K562 (cell line): ENCODE data around the gene RXFP3. TPM values are rescaled to one million over a fixed set of nuclear protein-coding genes. Genes with fewer than 3 reads are reported as not detected.

Experiments
- ATAC-seq: fragments of 200-7000 bp; cut with Tn5 transposase; 3 replicates; pipeline ENCODE4 v1.9.1; 2020; ENCODE audit warnings: moderate library complexity
- BruUV-seq: library from RNA; stranded (reverse); fragments of 400-500 nt; replicated peaks from 2 replicates; lab custom pipeline; 2021; lab: Mats Ljungman, UMichigan
- CTCF ChIA-PET: fragments of 300-600 bp; formaldehyde crosslinking; extraction: SDS; loops from one replicate; lab custom pipeline; 2021; ENCODE audit warnings: low intra/inter-chr PET ratio; lab: Yijun Ruan, JAX
- POLR2A ChIA-PET: fragments of 300-600, 350-650 bp; sonication (Branson Sonifier 250); formaldehyde crosslinking; extraction: SDS; loops from one replicate; lab custom pipeline; 2021; ENCODE audit warnings: antibody characterized with exemption, inconsistent platforms; lab: Yijun Ruan, JAX
- DNase-seq, 4 experiments: peaks; one replicate each; pipeline versions ENCODE4 v3.0.0 to v3.0.0-alpha.2; 2011 to 2018; ENCODE audit warnings: low spot score in 3 of 4, mixed read lengths in 3 of 4; ENCODE audit errors: extremely low read depth in 1 of 4
- FAIRE-seq: peaks from 2 replicates; lab custom pipeline; 2011; peaks lifted over from hg19 to GRCh38; lab: Jason Lieb, UNC
- H2AFZ ChIP-seq: 2 replicates; pipeline ENCODE4 v1.6.0; 2011; ENCODE audit warnings: low read depth, low read length, control low read depth, inconsistent platforms
- H3K27ac ChIP-seq: fragments of 200-600 bp; 3 replicates; pipeline ENCODE4 v1.8.0; 2011; ENCODE audit warnings: low read depth, mild to moderate bottlenecking, control low read depth, inconsistent platforms, low read length, moderate library complexity, mixed read lengths; ENCODE audit errors: extremely low read depth
- H3K27me3 ChIP-seq, 2 experiments: fragments of 300-600 bp in 1 of 2; 2 replicates in 1 of 2; 3 replicates in 1 of 2; pipeline versions ENCODE4 v1.6.0 to v1.8.0; 2011; ENCODE audit warnings: inconsistent platforms in 2 of 2, low read length in 2 of 2, mild to moderate bottlenecking in 1 of 2, mixed read lengths in 1 of 2, moderate library complexity in 1 of 2; ENCODE audit not compliant: control insufficient read depth in 2 of 2, insufficient read depth in 2 of 2
- H3K36me3 ChIP-seq: fragments of 300-600 bp; 3 replicates; pipeline ENCODE4 v1.8.0; 2011; ENCODE audit warnings: mild to moderate bottlenecking, low read length, inconsistent platforms; ENCODE audit not compliant: control insufficient read depth, insufficient read depth
- H3K4me1 ChIP-seq, 2 experiments: fragments of 200-600 bp in 1 of 2; replicated peaks in 1 of 2; 2 replicates in 1 of 2; 3 replicates in 1 of 2; pipeline versions ENCODE4 v1.5.1 to v1.8.0; 2011; ENCODE audit warnings: inconsistent platforms in 2 of 2, low read length in 2 of 2, mild to moderate bottlenecking in 1 of 2, mixed read lengths in 1 of 2, moderate library complexity in 1 of 2; ENCODE audit not compliant: control insufficient read depth in 2 of 2, insufficient read depth in 2 of 2
- H3K4me2 ChIP-seq: 2 replicates; pipeline ENCODE4 v1.6.1; 2011; ENCODE audit warnings: low read length, control low read depth, inconsistent platforms, mixed read lengths; ENCODE audit not compliant: insufficient read depth
- H3K4me3 ChIP-seq: fragments of 200-600 bp; sonication (generic), shearing (Covaris generic); 2 replicates; pipeline ENCODE4 v1.5.1; 2016; ENCODE audit warnings: control low read depth, inconsistent platforms
- H3K79me2 ChIP-seq: fragments of 200-600 bp; 3 replicates; pipeline ENCODE4 v1.8.0; 2011; ENCODE audit warnings: low read length, inconsistent platforms; ENCODE audit not compliant: control insufficient read depth, insufficient read depth
- H3K9ac ChIP-seq, 2 experiments: 2 replicates each; pipeline versions ENCODE4 v1.6.0 to v1.6.1; 2011; ENCODE audit warnings: low read depth in 2 of 2, low read length in 2 of 2, control low read depth in 1 of 2, inconsistent platforms in 1 of 2, mild to moderate bottlenecking in 1 of 2, mixed read lengths in 1 of 2; ENCODE audit not compliant: insufficient read depth in 1 of 2
- H3K9me1 ChIP-seq: one replicate; pipeline ENCODE4 v1.6.0; 2011; ENCODE audit warnings: inconsistent platforms, mild to moderate bottlenecking, low read length, moderate library complexity; ENCODE audit not compliant: control insufficient read depth, insufficient read depth
- H3K9me3 ChIP-seq: replicated peaks from 2 replicates; pipeline ENCODE4 v1.5.1; 2011; ENCODE audit warnings: low read depth, low read length, inconsistent platforms; ENCODE audit not compliant: control insufficient read depth, insufficient read depth
- H4K20me1 ChIP-seq: replicated peaks from 2 replicates; pipeline ENCODE4 v1.6.1; 2011; ENCODE audit warnings: low read length, inconsistent platforms, mixed read lengths; ENCODE audit not compliant: control insufficient read depth, insufficient read depth
- CHD4 ChIP-seq: fragments of 200-600 bp; sonication (generic); IDR thresholded peaks from 3 replicates; pipeline ENCODE4 v1.6.1; 2012; ENCODE audit warnings: low read depth, mild to moderate bottlenecking, mixed read lengths, low read length, inconsistent platforms; ENCODE audit not compliant: insufficient read depth, insufficient replicate concordance, poor library complexity, severe bottlenecking
- EP400 ChIP-seq: fragments of 450-650 bp; IDR thresholded peaks from 2 replicates; pipeline ENCODE4 v1.6.1; 2017; ENCODE audit warnings: antibody characterized with exemption, mild to moderate bottlenecking, moderate library complexity
- HDAC6 ChIP-seq: IDR thresholded peaks from 2 replicates; pipeline ENCODE4 v1.6.1; 2012; ENCODE audit warnings: low read depth, mild to moderate bottlenecking, control low read depth, inconsistent platforms, low read length, moderate library complexity
- POLR2AphosphoS2 ChIP-seq: IDR thresholded peaks from 2 replicates; pipeline ENCODE4 v1.6.1; 2012; ENCODE audit warnings: low read length, improper control_type of control experiment
- TAF7 ChIP-seq: fragments of 450-650 bp; IDR thresholded peaks from 2 replicates; pipeline ENCODE4 v1.6.1; 2016; ENCODE audit warnings: missing genetic modification characterization, missing compliant biosample characterization
- TSC22D4 ChIP-seq: fragments of 450-650 bp; IDR thresholded peaks from 2 replicates; pipeline ENCODE4 v1.6.1; 2016; ENCODE audit warnings: missing genetic modification characterization, missing biosample characterization, control low read depth
- WGBS: fragments of 100-300 bp; shearing (Covaris generic); methylation state at CpG from one replicate; pipeline ENCODE4 v1.1.6; 2016; ENCODE audit warnings: low coverage, mixed read lengths; ENCODE audit not compliant: insufficient coverage; ENCODE audit errors: missing lambda C conversion rate; 5-methylcytosine and 5-hydroxymethylcytosine counted together
- in situ Hi-C: fragments of 300-500 bp; cut with MboI; formaldehyde crosslinking; loops from 4 replicates; pipeline ENCODE4 v1.15.0; 2018; ENCODE audit warnings: inconsistent platforms, mixed read lengths
- intact Hi-C: fragments of 100-400 bp; cut with micrococcal nuclease; formaldehyde crosslinking; loops from 2 replicates; pipeline ENCODE4 v1.14.2; 2022
- polyA plus RNA-seq, 8 experiments: library from polyadenylated mRNA; depleted of rRNA in 4 of 8; stranded (reverse) in 5 of 8; unstranded in 3 of 8; fragments of >200 nt; fragmentation: Nextera tagmentation in 2 of 8; fragmentation: Illumina TruSeq in 1 of 8; extraction: Ambion mirVana in 2 of 8; extraction: Trizol in 1 of 8; gene quantifications; 2 replicates each; pipeline versions ENCODE4 v1.2.1 to v1.2.3, GENCODE V29; 2011 to 2014; ENCODE audit warnings: inconsistent platforms in 1 of 8, missing spikeins in 1 of 8
- total RNA-seq, 7 experiments: library from RNA; depleted of rRNA in 6 of 7; stranded (reverse); fragments of >200 nt in 6 of 7; fragmentation: Illumina TruSeq in 2 of 7; extraction: Trizol in 2 of 7; gene quantifications; 2 replicates each; pipeline versions ENCODE4 v1.2.1 to v1.2.3, GENCODE V29; 2011 to 2021; ENCODE audit warnings: low replicate concordance in 1 of 7
- TF ChIP-seq, protein P1 (sequence below): fragments of 250-450 bp; sonication (Bioruptor Pico); IDR thresholded peaks from 2 replicates; pipeline ENCODE4 v1.5.1; 2021; ENCODE audit warnings: mild to moderate bottlenecking

The RXFP3 gene
- total and polyA plus RNA-seq, 9 of the 15 experiments (the other 6 are each of a cell fraction or from before 2014, with no cell fraction given), result not detected

DNA sequence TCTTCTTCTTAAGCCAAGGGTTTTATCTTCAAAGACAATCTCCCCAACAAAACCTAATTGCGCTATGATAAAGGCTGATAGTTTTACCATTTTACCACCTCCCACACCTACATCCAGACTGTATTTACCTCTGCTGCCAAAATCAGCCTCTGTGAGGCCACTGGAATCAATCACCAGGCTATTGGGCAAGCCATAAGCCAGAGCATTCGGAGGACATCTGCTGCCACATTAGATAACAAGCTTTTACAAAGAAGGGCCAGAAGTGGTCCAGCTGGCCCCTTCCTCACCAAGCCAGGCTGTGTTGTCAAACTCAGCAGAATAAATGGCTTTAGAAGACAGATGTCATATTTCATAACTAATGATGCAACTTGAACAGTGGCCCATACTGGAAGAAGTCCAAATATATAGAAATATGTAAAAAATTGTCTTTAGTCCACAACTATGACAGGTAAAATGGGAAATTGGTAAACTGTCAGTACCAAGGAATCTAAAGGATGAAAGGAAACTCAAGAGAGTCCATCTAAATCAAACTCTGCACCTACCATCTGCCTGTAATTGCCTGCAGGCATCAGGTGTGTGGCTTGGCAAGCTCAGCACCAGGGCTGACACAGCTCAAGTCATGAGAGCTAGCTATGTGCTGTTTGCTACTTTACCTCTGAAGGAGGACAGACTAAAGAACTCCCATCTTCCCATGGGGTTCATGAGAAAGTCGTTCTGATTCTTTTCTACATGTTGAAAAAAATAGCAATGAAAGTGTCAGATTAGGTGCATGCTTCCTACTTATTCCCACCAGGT is 32.2 kb downstream of the RXFP3 start:
- TF ChIP-seq CHD4, result no peak
- TF ChIP-seq TAF7 (tag), result no peak
- TF ChIP-seq, protein P1, sequence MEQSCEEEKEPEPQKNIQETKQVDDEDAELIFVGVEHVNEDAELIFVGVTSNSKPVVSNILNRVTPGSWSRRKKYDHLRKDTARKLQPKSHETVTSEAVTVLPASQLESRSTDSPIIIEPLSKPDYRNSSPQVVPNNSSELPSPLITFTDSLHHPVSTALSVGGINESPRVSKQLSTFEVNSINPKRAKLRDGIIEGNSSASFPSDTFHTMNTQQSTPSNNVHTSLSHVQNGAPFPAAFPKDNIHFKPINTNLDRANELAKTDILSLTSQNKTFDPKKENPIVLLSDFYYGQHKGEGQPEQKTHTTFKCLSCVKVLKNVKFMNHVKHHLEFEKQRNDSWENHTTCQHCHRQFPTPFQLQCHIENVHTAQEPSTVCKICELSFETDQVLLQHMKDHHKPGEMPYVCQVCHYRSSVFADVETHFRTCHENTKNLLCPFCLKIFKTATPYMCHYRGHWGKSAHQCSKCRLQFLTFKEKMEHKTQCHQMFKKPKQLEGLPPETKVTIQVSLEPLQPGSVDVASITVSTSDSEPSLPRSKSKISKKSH (CRISPR knock-in tag), result no peak
- no peak for TF ChIP-seq HDAC6
- no peak for TF ChIP-seq POLR2AphosphoS2
- no peak for TF ChIP-seq EP400
- TF ChIP-seq TSC22D4 (tag), result no peak
- TF ChIP-seq, all 486 proteins: peak for 0
- ChIA-PET POLR2A (interaction anchor here (0.7 to 2.0 kb wide), 2 partner anchors 11 to 113 kb away, joined by 3 to 6 read pairs; no protein-coding TSS in a partner anchor), CTCF (interaction anchor here (0.7 kb wide), 1 partner anchor 929 kb away, joined by 3 read pairs; no protein-coding TSS in a partner anchor)
- in situ Hi-C loops (no loop called here), intact Hi-C loops (no loop called here)
- DNase-seq (no peak), FAIRE-seq (no peak), ATAC-seq (no peak)
- no peaks in the 10 kb centered on the region for H3K4me1 ChIP-seq
- 0 out of 5 replicates have a peak, but pooled peaks cover 0 to 2% of the 10 kb centered on the region in 2 experiments for H3K27me3 ChIP-seq
- no peaks in the 10 kb centered on the region for H3K9me1 ChIP-seq
- no peak overlapping the region for H3K9ac ChIP-seq
- no peak overlapping the region for H3K4me3 ChIP-seq
- H3K36me3 ChIP-seq, result no peaks in the 10 kb centered on the region
- H3K4me2 ChIP-seq, result no peak overlapping the region
- H2AFZ ChIP-seq, result no peak overlapping the region
- 0% methylated on average over 3 of the region's 3 CpGs for WGBS
- no peak overlapping the region for H3K27ac ChIP-seq
- no peaks in the 10 kb centered on the region for H4K20me1 ChIP-seq
- H3K79me2 ChIP-seq, result no peaks in the 10 kb centered on the region
- BruUV-seq, result no TSS peak
- no peaks in the 10 kb centered on the region for H3K9me3 ChIP-seq
